ENCODE measurements around the gene CAPN13. TPM values are rescaled to one million over a fixed set of nuclear protein-coding genes. Genes with fewer than 3 reads are reported as not detected.

The CAPN13 gene
- polyA plus RNA-seq, 12 donors, result 0.11 to 0.34 (median 0.26) TPM; not detected in 9

GRCh38 chr2:30730736-30731647 lies 76.3 kb downstream of the CAPN13 start:
- DNase-seq, result no peak

DNA sequence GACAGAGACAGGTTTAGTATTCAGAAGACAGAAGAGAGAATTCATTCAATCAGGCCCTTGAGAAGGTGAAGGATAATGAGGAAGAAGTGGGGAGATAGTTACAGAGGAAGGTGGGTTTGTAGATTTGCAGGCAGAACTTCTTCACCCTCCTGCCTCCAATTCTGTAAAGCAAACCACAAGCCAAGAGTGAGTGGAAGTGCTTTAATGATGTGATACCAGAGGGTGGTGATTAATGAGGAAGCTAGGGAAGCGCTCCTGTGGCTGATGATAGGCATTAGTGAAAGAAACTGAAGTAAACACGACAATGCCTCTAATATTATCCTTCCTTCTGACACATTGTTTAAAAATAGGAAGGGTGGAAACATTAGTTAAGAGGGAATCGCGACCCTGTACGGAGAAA lies 78.2 kb downstream of the CAPN13 start:
- DNase-seq, result no peak

- no peak for DNase-seq
Measured at GRCh38 chr2:30722936-30723725, 84.1 kb downstream of the CAPN13 start.

DNA sequence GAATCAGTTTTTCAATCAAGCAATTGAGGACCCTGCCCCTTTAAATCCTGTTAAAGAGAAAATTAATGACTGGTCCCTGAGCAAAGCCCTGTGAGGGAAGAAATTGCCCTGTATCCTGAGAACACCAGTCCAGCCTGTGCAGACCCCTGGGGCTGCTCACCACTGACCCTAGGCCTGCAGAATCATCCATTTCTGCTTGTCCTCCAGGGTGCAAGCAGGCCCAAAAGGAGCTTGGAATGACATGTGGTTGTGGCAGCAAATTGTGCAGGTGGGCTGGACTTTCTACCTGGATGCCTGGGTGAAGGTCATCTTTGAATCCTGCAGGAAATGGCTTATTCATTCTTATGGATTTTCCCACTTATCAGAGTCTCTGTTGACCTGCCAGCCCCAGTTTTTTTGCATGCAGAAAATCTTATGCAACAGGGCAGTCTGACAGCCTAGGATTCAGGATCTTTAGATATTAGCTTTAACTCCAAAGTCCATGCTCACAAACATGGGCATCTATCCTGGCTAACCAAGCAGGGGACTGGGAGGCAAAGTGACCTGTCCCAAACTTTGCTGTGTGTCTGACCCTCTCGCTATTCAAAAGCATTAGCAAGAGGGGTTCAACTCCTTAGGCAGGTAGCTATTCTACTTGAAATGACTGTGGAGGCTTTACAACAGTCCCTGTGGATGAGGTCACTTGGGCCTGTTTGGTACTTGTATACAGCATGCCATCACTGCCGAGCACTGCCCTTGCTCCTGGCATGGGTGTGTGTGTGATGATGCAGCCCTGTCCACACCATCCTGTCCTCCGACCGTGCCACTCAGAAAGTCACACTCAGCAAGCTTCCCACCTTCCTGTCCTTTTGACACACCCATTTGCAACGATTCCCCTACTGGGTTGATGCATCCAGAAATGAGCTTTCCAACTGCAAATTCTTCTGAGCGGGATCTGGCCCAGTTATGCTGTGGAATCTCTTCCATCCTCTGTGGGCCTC lies 85.3 kb downstream of the CAPN13 start:
- no peak for DNase-seq

DNA sequence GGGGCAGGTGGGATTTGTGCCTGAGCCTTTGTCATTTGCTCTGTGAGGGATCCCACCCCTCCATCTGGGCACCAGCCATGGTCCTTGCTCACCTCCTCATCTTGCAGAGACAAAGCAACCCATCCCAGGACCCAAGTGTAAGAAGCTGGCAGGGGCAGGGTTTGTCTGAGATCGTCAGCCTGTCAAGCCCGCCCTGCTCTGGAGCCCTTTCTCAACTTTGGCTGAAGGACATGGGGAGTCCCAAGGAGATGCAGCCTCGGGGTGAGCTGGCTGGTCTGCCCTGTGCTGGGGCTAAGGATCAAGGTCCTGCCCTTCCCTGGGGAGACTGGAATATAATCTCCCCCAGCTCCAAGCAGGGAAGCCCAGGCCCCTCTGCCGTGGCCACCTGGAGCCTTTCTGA lies 86.0 kb downstream of the CAPN13 start:
- no peak for DNase-seq

GRCh38 chr2:30717081-30717650 lies 90.1 kb downstream of the CAPN13 start:
- DNase-seq, result no peak

- DNase-seq, result no peak
Measured at GRCh38 chr2:30716123-30716900, 90.9 kb downstream of the CAPN13 start.

- DNase-seq, result no peak
Measured at GRCh38 chr2:30714811-30715709, 92.2 kb downstream of the CAPN13 start.

DNA sequence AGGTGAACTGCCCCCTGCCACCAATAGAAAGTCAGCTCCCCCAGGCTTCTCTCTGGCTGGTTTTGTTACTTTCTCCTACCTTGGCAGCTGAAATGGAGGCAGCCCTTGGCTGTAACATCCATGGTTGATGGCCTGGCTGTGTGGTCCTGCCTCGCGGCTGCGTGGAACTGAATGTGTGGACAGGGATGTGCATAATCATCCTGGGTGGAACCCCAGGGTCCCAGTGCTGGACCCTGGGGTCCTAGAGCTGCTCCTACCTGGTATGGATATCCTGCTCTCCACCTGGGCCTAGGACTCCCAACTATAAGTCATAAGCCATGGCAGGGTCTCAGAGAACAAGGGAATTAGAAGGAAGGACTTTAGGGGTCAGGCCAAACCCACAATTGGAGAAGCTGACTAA lies 93.5 kb downstream of the CAPN13 start:
- no peak for DNase-seq

- DNase-seq, result peak; percentile 82
Measured at GRCh38 chr2:30711646-30712085, 95.6 kb downstream of the CAPN13 start.

- no peak for DNase-seq
Measured at GRCh38 chr2:30710461-30710860, 96.8 kb downstream of the CAPN13 start.

GRCh38 chr2:30710016-30710415 lies 97.2 kb downstream of the CAPN13 start:
- DNase-seq, result no peak

DNA sequence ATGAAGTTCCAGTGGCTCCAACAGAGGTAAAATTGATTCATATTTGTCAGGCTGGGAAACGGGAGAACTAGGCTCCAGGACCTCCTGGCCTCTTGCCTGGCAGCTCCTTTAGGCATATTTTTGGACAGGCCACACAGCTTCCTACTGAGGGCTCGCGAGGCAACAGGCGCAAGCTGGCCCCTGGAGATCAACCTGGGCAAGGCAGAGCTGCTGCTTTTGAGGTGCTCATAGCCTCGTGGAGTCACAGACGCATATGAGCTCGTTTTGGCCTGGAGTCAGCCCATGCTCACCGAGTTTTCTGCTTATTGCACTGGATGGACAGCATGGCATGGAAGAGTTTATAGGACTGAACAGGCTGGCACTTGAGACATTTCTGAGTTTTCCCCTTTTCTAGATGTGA lies 97.7 kb downstream of the CAPN13 start:
- DNase-seq, result no peak

DNA sequence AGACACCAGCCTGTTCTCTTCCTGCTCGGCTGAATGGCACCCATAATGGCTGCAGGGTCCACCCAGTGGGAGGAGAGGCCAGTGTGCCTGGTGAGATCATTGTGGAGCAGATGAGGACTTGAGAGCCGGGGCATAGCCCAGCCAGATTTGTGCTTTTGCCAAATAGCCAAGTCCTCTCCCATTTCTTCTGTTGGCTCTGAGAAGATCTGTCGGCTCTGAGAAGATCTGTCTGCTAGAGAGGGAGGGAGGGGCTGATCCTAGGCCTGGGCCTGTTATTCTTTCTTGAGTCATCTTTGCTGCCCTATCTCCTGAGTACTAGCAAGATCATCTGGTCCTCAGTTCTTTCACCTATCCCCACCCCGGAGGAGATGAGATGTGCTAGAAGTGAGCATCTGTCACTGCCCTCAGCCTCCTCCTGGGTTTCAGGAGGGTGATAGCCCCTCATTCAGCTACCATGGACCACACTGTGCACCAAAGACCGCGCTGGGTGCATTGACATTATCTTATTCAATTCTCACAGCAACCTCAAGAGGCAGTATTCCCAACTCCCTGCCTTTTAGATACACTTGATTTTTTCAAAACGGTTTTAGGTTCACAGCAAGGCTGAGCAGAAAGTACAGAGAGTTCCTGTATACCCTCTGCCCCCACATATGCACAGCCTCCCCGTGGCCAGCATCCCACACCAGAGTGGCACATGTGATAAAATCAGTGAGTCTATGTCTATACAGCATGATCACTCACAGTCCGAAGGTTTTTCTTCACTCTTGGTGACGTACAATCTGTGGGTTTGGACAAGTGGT lies 98.6 kb downstream of the CAPN13 start:
- no peak for DNase-seq

GRCh38 chr2:30707304-30707903 lies 99.8 kb downstream of the CAPN13 start:
- DNase-seq, result no peak

DNA sequence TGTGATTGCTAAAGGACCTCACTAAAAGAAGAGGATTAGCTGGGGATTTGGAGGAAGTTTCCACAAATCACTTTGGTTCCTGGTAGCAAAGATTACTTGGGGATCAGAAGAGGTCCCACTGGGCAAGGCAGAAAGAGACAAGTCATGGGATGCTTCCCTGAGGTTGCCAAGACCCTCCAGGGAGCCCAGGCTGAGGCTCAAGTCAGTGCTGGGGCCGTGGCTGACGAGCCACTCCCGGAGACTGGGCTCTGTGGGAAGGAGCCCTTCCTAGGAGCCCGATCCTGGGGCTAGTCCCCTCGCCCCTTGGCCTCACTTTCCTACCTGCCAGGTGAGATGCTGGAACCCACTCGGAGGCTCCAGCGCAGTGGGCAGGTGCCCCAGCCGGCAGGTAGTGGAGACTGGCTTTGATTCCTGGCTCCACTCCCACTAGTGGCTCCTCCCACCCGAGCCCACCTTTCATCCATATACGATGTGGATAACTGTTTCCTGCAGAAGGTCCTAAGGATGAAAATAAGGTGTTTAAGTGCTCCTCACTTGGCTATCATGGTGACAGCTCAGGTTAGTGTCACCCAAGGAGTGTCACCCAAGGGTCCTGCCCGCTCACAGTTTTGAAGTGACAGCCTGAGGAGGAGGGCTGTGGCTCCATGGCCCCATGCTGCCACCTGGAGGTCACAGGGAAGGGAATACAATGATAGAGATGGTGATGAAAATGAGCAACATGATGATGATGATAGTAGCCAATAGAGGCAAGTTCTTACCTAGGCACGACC lies 100.5 kb downstream of the CAPN13 start:
- peak; percentile 65 for DNase-seq
